Measurements from ENCODE around the gene ROBO1. TPM values are rescaled to one million over a fixed set of nuclear protein-coding genes. Genes with fewer than 3 reads are reported as not detected.
"Not testable (repeated sequence)": the region's sequence is repeated elsewhere in the genome, so short reads cannot be mapped to it uniquely, and the experiment has no call there.

ROBO1 gene
- total RNA-seq, 2 experiments from 2014 or later, result 0.12 to 0.20 TPM

DNA sequence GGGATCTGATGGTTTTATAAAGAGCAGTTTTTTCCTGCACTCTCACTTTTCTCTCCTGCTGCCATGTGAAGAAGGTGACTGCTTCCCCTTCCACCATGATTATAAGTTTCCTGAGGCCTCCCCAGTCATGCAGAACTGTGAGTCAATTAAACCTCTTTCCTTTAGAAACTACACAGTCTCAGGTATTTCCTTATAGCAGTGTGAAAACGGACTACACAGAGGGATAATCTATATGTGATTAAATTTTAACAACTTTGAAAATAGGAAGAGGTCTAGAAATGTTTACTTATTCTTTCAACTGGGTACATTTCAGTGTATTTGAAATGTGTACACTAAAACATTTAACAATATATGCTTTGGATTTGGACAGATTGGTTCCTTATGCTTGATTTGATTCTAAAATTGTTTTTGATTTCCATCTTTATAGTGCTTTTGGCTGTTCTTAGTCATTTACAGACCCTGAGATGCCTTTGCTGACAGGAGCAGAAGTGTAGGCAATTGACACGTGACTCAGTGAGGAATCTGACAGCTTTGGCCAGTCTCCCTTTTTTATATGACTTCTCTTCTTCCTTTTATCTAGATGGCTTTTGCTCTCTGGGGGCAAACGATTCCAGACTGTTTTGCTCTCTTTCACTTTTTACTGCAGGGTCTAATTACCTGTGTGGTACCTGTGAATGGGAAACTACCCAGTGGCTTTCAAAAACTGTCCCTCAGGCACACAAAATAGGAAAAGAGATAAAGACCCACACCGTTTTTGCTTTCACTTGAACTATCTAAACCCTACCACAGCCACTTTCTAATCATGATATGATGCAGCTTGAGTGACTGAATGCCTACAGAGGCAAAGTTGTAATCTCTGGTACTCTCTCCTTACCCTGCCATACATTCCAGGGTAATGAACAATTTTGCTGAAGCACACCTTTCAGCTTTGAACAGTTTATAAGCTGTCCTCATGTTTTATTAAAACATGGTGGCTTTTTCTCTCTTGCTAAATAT is 422.6 kb downstream of the ROBO1 start:
- Mint-ChIP-seq H3K4me1 (ENCODE audit: low read depth) (no peaks in the 10 kb centered on the region), H3K27me3 (ENCODE audit: low read depth) (no peaks in the 10 kb centered on the region), H3K4me3 (no peak overlapping the region), H3K36me3 (ENCODE audit: low read depth) (no peaks in the 10 kb centered on the region), H3K27ac (no peak overlapping the region), H3K9me3 (peaks cover 3% of the 10 kb centered on the region)
- CTCF ChIA-PET, result interaction anchor here (1.2 kb wide), 1 partner anchor 16 kb away, joined by 3 read pairs; no protein-coding TSS in a partner anchor
- intact Hi-C loops (cut with micrococcal nuclease), result no loop called here
- DNase-seq, result no peak

DNA sequence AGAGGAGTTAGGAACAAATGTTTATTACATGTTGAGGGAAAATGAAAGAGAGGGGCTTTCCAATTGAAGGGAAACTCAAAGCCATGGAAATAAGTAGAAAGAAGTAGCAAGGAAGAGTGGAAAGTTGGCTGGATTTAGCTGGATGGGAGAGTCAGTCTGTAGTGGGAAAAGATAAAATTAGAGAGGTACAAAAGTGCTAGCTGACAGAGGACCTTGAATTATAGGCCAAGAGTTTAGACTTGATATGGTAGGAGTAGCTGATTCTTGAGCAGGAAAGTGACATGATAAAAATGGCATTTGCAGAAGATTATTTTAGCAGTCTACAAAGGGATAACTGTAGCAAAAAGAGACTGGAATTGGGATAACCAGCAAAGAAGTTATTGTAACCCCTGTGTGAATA is 425.8 kb downstream of the ROBO1 start:
- Mint-ChIP-seq H3K4me3 (no peak overlapping the region), H3K4me1 (ENCODE audit: low read depth) (no peaks in the 10 kb centered on the region), H3K9me3 (peaks cover 5% of the 10 kb centered on the region), H3K27me3 (ENCODE audit: low read depth) (no peaks in the 10 kb centered on the region), H3K27ac (no peak overlapping the region), H3K36me3 (ENCODE audit: low read depth) (no peaks in the 10 kb centered on the region)
- CTCF ChIA-PET, result no interaction called here
- no peak for DNase-seq
- intact Hi-C loops (cut with micrococcal nuclease), result no loop called here

DNA sequence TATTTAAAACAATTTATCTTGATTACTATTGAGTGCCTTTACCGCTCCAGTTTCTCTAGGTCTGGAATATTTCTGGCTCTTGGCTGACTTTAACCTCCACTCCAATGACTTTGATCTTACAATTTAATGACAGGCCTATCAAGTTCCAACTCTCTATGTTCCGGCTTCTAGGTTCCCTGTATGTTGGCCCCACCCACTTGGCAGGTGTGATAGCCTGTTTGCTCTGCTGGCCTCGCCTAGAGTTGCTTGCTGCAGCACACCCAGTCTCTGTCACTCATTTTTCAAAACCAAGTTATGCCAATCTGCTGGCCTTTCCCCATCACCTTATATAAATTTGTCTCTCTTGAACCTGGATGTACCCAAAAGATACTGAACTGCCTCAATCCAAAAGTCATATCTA is 428.0 kb downstream of the ROBO1 start:
- Mint-ChIP-seq H3K27me3 (ENCODE audit: low read depth) (no peaks in the 10 kb centered on the region), H3K36me3 (ENCODE audit: low read depth) (no peaks in the 10 kb centered on the region), H3K4me3 (no peak overlapping the region), H3K9me3 (peaks cover 5% of the 10 kb centered on the region), H3K27ac (no peak overlapping the region), H3K4me1 (ENCODE audit: low read depth) (no peaks in the 10 kb centered on the region)
- intact Hi-C loops (cut with micrococcal nuclease), result no loop called here
- no peak for DNase-seq
- CTCF ChIA-PET, result no interaction called here

DNA sequence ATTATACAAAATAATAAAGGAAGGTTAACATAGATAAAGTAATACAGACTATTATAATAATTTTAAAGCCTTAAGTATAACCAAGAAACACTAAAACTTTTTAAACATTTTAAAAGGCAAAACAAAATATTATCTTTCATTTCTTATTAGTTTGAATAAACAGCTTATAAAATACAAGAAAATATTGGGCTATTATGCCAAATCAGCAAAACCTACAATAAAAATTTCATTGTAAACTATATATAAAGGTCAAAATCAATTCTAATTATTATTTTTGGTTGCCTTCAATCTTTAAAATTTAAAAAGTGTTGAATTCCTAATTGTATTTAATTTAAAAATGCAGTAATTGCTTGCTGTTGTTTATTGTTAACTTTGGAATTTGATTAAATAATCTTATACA is 430.0 kb downstream of the ROBO1 start:
- DNase-seq, result no peak

DNA sequence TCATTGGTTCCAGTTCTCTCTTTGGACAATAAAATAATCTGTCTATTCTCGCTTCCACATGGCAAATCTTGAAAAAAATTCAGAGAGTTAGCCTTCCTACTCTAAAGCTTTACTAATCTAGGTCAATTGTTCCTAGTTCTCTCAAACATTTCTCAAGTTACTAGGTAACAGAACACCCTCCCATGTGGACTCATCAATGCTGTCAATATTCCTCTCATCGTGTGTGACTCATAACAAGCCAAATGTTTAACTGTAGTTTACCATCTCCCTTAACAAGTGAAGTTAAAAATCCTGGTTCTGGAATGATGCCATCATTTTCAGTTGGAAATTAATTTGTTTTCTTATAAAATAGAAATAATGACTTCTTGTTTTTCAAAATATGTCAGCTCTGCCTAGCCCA is 438.6 kb downstream of the ROBO1 start:
- Mint-ChIP-seq H3K4me3 (no peak overlapping the region), H3K9me3 (peaks cover 6% of the 10 kb centered on the region), H3K36me3 (ENCODE audit: low read depth) (no peaks in the 10 kb centered on the region), H3K27ac (no peak overlapping the region), H3K4me1 (ENCODE audit: low read depth) (no peaks in the 10 kb centered on the region), H3K27me3 (ENCODE audit: low read depth) (no peaks in the 10 kb centered on the region)
- intact Hi-C loops (cut with micrococcal nuclease), result no loop called here
- no peak for DNase-seq
- CTCF ChIA-PET, result no interaction called here

More for the DNA sequence above, 430.0 kb downstream of the ROBO1 start:
- CTCF ChIA-PET, result no interaction called here
- Mint-ChIP-seq H3K27ac (no peak overlapping the region), H3K36me3 (ENCODE audit: low read depth) (no peaks in the 10 kb centered on the region), H3K4me1 (ENCODE audit: low read depth) (no peaks in the 10 kb centered on the region), H3K27me3 (ENCODE audit: low read depth) (no peaks in the 10 kb centered on the region), H3K9me3 (peaks cover 8% of the 10 kb centered on the region), H3K4me3 (no peak overlapping the region)
- intact Hi-C loops (cut with micrococcal nuclease), result no loop called here

DNA sequence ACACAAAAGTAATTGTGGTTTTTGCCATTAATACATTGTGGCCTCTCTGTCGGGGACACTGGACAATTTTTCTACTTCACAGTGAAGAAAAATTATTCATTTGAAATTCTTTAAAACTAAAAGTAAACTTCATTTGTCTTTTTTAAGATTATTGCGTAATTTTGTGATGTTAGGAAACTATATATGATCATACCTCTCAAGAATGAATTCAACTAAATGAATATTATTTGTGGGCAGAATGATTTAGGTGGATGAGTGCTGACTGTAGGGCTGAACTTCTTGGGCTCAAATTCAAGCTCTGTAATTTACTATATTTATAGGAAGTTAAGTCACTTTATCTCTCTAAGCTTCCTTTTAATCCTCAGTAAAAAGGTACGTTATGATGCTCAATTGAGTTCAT is 441.2 kb downstream of the ROBO1 start:
- Mint-ChIP-seq H3K4me3 (no peak overlapping the region), H3K9me3 (peaks cover 6% of the 10 kb centered on the region), H3K36me3 (ENCODE audit: low read depth) (no peaks in the 10 kb centered on the region), H3K27ac (no peak overlapping the region), H3K4me1 (ENCODE audit: low read depth) (no peaks in the 10 kb centered on the region), H3K27me3 (ENCODE audit: low read depth) (no peaks in the 10 kb centered on the region)
- intact Hi-C loops (cut with micrococcal nuclease), result no loop called here
- CTCF ChIA-PET, result no interaction called here
- no peak for DNase-seq

DNA sequence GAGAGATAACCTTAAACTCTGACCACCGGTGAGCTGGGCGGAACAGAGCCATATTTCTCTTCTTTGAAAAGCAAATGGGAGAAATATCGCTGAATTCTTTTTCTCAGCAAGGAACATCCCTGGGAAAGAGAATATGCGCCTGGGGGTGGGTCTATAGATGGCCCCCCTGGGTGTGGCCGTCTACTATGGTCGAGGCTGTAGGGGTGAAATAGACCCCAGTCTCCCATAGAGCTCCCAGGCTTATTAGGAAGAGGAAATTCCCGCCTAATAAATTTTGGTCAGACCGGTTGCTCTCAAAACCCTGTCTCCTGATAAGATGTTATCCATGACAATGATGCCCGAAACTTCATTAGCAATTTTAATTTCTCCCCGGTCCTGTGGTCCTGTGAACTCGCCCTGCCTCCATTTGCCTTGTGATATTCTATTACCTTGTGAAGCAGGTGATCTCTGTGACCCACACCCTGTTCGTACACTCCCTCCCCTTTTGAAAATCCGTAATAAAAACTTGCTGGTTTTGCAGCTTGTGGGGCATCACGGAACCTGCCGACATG is 441.9 kb downstream of the ROBO1 start:
- H3K27ac Mint-ChIP-seq; H3K4me1 Mint-ChIP-seq (ENCODE audit: low read depth); DNase-seq; H3K27me3 Mint-ChIP-seq (ENCODE audit: low read depth); CTCF ChIA-PET; intact Hi-C loops (cut with micrococcal nuclease); H3K9me3 Mint-ChIP-seq; H3K36me3 Mint-ChIP-seq (ENCODE audit: low read depth); H3K4me3 Mint-ChIP-seq: not testable (repeated sequence)

DNA sequence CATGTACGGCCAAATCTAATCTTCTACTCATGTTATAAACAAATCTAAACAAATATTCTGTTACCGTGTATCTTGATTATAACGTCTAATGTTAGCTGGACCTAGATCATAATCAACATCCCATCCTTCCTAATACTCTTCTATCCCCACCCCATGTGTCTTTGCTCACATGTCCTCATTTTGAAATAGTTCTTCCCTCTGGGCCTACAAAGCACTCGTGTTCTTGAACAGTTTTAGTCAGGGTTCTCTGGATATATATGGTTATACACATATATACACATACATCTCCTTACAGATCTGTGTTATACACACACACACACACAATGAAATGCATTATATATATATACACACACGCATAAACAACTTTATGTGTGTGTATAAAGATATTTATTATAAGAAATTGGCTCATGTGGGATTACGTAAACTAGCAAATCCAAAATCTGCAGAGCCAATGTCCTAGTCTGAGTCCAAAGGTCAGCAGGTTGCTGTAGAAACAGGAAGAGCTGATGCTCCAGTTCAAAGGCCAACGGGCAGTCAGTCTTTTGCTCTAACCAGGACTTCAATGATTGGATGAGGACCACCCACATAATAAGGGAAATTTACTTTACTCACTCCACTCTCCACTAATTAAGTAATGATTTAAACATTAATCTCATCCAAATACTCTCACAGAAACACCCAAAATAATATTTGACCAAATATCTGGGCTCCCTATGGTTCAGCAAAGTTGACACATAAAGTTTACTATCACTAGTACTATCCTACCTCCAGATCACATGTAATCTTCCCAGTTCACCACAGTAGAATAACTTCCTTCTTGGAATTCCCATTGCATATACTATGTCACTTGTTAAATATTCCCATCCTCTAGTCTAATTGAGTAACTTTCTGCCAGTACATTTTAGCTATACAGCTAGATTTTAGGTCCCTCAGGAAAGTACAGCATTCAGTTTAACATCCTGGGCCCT is 450.0 kb downstream of the ROBO1 start:
- H3K9me3 Mint-ChIP-seq, result peaks cover 4% of the 10 kb centered on the region
- H3K4me3 Mint-ChIP-seq, result no peak overlapping the region
- intact Hi-C loops (cut with micrococcal nuclease), result no loop called here
- H3K36me3 Mint-ChIP-seq (ENCODE audit: low read depth), result no peaks in the 10 kb centered on the region
- CTCF ChIA-PET, result no interaction called here
- no peak overlapping the region for H3K27ac Mint-ChIP-seq
- no peak for DNase-seq
- no peaks in the 10 kb centered on the region for H3K27me3 Mint-ChIP-seq (ENCODE audit: low read depth)
- H3K4me1 Mint-ChIP-seq (ENCODE audit: low read depth), result no peaks in the 10 kb centered on the region

DNA sequence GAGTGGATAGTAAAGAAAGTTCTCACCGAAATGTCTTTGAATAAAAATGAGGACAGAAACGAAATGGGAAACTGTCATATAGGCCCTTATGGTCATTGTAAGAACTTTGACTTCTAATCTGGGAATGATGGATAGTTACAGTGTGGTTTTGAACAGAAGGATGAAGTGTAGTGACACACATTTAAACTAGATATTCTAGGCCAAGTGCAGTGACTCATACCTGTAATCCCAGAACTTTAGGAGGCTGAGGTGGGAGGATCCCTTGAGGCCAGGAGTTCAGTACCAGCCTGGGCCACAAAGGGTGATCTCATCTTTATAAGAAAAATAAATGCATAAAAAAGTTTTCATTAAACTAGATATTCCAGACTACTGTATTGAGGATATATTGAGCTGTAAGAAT is 452.8 kb downstream of the ROBO1 start:
- H3K27me3 Mint-ChIP-seq (ENCODE audit: low read depth), result no peaks in the 10 kb centered on the region
- CTCF ChIA-PET, result no interaction called here
- intact Hi-C loops (cut with micrococcal nuclease), result no loop called here
- H3K4me3 Mint-ChIP-seq, result no peak overlapping the region
- DNase-seq, result no peak
- H3K36me3 Mint-ChIP-seq (ENCODE audit: low read depth), result no peaks in the 10 kb centered on the region
- H3K27ac Mint-ChIP-seq, result no peak overlapping the region
- H3K4me1 Mint-ChIP-seq (ENCODE audit: low read depth), result no peaks in the 10 kb centered on the region
- peaks cover 4% of the 10 kb centered on the region for H3K9me3 Mint-ChIP-seq

DNA sequence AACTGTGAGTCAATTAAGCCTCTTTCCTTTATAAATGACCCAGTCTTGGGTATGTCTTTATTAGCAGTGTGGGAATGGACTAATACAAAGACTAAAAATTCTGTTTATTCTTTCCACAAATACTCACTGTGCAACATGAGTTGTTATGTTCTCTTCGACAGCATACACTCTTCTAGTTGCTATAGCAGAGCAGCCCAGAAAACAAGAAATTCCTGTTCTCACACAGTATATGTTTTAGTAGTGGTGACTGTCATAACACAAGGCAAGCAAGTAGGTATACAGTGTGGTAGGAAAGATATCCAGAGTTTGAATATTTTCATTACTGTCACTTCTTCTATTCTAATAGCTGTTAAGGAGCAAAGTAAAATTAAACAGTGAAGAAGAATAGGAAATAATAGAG is 453.3 kb downstream of the ROBO1 start:
- no peak for DNase-seq
- Mint-ChIP-seq H3K36me3 (ENCODE audit: low read depth) (no peaks in the 10 kb centered on the region), H3K27ac (no peak overlapping the region), H3K4me1 (ENCODE audit: low read depth) (no peaks in the 10 kb centered on the region), H3K4me3 (no peak overlapping the region), H3K9me3 (peaks cover 4% of the 10 kb centered on the region), H3K27me3 (ENCODE audit: low read depth) (no peaks in the 10 kb centered on the region)
- CTCF ChIA-PET, result no interaction called here
- intact Hi-C loops (cut with micrococcal nuclease), result no loop called here

DNA sequence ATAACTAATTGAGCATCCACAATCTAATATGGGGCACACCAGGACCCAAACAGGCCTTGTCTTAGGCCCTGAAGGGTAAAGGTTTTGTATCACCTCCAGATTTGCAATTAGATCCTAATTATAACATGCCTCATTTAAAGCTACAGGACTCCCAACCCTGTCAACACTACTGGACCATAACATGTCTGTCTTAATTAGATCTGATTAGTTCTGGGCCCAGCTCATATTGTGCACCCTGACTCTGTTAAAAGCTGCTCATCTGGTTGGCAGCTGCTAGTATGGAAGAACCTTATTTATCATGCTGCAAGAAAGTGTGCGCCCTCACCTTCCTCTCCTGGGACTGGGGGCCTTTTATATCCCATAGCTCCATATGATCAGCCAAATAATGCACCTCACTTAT is 457.8 kb downstream of the ROBO1 start:
- no peaks in the 10 kb centered on the region for H3K4me1 Mint-ChIP-seq (ENCODE audit: low read depth)
- DNase-seq, result no peak
- no peaks in the 10 kb centered on the region for H3K36me3 Mint-ChIP-seq (ENCODE audit: low read depth)
- intact Hi-C loops (cut with micrococcal nuclease), result no loop called here
- H3K27ac Mint-ChIP-seq, result no peak overlapping the region
- no peak overlapping the region for H3K4me3 Mint-ChIP-seq
- CTCF ChIA-PET, result no interaction called here
- peaks cover 4% of the 10 kb centered on the region for H3K9me3 Mint-ChIP-seq
- H3K27me3 Mint-ChIP-seq (ENCODE audit: low read depth), result no peaks in the 10 kb centered on the region

DNA sequence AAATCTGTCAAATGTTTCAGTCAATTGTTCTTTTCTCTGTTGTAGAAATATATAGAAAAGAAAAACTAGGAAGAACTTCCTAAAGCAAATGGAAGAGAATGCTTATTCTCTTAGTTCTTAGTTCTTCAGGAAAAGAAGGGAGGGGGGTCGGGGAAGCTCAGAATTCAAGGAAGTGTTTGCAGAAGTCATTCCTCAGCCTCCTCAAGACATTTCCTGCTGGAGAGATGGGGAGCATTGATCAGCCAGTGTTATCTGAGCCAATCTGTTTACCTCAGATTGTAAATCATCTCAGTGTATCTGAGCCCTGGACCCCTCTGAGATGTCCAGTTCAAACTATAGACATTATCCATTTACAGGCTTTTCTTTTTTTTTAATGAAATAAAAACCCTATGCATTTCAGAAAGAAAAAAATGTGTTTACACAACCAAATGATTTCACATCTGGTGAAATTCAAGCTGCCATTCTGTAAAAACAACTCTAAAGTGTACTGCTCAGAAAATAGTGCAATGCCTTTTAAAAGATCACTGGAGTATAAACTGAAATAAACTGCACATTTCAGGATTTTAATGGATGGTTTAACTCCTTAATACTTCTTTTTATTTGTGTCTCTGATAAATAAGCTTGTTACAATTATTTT is 460.7 kb downstream of the ROBO1 start:
- H3K9me3 Mint-ChIP-seq, result no peaks in the 10 kb centered on the region
- H3K4me3 Mint-ChIP-seq, result no peak overlapping the region
- intact Hi-C loops (cut with micrococcal nuclease), result no loop called here
- no peak overlapping the region for H3K27ac Mint-ChIP-seq
- CTCF ChIA-PET, result no interaction called here
- no peaks in the 10 kb centered on the region for H3K4me1 Mint-ChIP-seq (ENCODE audit: low read depth)
- no peaks in the 10 kb centered on the region for H3K27me3 Mint-ChIP-seq (ENCODE audit: low read depth)
- no peaks in the 10 kb centered on the region for H3K36me3 Mint-ChIP-seq (ENCODE audit: low read depth)
- DNase-seq, result no peak

Data from activated naive CD4-positive, alpha-beta T cell treated with anti-CD3 and anti-CD28 coated beads for 36 hours (primary cell).